HG03432 (cell line): Measurements from ENCODE around the gene LSG1.
"Not testable (repeated sequence)": the region's sequence is repeated elsewhere in the genome, so short reads cannot be mapped to it uniquely, and the experiment has no call there.

Experiments used
- ATAC-seq: cut with Tn5 transposase; IDR thresholded peaks from one replicate; pipeline ENCODE4 v1.9.1; 2021; ENCODE audit warnings: mild to moderate bottlenecking, moderate library complexity; ENCODE audit not compliant: unreplicated experiment

The LSG1 gene

DNA sequence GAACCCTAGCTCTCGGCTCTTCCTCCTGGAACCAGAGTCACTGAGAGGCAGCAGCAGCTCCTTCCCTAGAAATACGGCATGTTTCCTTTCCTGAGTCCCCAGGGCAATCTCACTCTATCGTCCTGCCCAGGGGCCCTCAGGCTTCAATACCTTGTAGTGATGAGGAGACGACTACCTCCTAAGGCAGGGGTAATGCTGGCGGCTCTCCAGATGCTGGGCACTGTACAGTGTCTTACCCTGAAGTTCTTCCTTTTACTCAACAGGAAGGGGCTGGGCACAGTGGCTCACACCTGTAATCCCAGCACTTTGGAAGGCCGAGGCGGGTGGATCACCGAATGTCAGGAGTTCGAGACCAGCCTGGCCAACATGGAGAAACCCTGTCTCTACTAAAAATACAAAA lies 52.2 kb downstream of the LSG1 start:
- ATAC-seq: no peak

DNA sequence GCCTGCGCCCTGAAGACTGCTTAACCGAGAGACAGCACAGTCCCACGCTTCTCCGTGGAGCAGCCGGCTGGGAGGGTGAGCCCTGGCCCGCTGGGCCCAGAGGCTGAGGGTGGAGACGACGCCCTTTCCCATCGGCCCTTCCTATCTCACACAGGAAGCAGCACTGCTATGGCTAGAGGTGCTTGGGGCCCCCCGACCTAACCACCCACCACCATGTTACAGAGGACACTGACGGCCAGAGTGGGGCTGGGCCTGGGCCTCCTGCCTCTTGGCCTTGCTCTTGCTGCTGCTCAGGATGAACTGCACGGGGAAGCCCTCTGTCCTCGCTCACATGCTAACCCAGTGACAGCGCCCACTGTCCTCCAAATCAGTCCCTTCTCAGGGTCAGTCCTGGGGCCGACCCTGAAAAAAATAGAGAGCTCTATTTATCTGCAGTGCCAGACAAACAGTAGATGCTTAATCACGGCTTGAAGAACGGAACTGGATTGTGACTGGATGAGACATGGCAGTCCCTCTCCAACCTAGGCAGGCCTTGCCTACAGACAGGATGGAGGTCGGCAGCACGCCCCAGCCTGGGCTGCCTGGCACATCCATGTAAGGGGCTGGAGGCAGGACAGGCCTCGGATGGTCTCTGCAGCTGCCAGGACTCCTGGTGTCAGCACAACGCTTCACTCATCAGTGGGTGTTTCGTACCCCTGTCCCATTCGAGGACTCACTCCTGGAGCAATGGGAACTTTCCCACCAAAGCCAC lies 53.0 kb downstream of the LSG1 start:
- no peak for ATAC-seq

DNA sequence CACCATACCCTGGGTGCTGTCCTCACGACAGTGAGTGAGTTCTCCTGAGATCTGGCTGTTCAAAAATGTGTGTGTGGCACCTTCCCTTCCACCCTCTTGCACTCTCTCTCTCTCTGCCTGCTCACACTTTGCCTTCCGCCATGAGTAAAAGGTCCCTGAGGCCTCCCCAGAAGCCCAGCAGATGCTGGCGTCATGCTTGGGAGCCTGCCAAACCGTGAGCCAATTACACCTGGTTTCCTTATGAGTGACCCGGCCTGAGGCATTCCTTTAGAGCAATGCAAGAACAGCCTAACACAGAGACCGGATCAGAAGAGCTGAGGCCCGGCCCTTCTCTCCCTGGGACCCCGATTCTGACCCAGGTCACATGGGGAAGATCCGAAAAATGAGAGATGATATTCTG lies 54.2 kb downstream of the LSG1 start:
- no peak for ATAC-seq

DNA sequence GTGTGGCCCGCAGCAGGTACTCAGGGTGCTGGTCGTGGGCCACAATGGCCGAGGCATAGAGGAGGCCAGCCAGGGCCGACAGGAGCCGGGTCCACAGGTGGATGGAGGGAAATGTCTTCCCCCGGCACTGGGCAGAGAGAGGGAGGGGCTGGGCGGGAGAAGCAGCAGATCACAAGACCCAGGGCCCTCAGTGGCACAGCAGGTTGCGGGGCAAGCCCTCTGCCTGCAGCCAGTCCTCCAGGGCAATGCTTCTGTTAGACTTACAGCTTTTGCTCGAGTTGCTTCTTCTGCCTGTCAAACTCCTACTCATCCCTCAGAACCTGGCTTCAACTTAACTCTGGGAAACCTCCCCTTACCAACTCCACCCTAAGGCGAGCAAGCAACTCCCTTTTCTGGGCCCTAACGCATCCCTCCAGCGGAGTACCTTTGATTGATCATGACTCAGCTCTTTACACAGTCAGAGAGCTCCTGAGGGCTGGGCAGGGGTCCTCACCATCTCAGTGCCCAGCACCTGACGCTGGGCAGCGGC lies 54.8 kb downstream of the LSG1 start:
- ATAC-seq: no peak

DNA sequence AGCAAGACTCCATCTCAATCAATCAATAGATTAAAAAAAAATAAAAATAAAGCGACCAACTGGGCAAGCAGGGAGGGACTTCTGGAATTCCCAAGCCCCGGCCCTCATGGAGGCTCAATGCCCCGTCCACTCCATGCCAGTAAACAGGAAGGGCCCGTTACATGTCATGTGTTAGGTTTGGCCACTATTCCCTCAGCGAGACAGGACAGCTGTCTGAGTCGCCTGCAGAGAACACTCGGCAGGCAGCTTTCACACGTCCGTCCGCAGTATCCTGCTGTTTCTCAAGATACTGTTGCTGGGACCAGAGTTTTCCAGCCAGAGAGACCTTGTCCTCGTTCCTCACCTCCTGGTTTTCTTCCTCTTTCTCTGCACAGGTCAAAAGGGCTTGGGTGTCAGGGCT lies 56.8 kb downstream of the LSG1 start:
- no peak for ATAC-seq

DNA sequence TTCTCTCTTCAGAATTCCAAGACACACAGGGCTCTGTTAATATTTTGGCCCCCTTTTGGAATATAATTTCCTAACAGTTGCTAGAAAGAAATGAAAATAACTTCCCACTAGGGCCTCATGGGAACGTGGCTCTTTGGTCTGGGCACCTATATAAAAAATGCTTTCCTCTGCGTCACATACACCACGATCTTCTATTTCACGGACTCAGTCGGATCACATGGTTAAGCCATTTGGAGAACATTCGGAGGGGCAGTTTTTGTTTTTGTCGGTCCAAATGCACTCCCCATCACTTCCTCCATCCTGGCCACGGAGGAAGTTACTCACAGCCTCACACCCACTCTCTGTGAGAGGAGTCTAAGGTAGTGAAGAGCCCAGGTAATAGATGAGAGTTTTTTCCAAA lies 59.8 kb downstream of the LSG1 start:
- no peak for ATAC-seq

DNA sequence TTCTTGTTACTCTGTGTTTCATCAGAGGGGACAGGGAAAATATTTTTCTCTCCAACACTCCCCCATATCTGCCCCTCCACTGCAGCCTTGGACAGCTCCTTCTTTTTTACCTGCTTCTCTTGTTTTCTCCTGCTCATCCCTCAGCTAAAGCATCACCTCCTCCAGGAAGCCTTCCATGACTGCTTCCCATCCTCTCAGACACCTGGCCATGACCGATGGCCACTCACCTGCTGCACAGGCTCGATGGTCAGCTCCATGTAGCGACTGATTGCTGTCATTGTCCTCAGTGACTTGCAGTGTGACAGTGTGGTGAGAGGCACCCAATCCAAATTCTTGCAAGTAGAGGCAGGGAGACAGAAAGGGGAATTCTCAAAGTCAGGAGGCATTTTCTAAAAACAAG lies 61.3 kb downstream of the LSG1 start:
- ATAC-seq: no peak

DNA sequence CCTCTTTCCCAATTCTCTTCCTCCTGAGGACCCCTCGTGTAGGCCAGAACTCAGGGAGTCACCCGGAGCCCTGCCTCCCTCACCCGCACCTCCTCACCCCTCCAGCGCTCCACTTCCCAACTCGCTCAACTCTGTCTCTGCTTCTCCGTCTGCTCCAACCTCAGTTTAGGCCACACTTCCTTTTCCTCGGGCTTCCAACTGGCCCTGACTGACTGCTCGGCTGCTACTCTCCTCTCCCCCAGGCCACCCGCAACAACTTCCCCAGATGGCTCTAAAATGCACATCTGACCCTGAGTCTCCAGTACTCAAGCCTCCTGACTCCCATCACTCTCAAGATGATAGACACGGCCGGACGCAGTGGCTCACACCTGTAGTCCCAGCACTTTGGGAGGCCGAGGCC lies 62.4 kb downstream of the LSG1 start:
- no peak for ATAC-seq

DNA sequence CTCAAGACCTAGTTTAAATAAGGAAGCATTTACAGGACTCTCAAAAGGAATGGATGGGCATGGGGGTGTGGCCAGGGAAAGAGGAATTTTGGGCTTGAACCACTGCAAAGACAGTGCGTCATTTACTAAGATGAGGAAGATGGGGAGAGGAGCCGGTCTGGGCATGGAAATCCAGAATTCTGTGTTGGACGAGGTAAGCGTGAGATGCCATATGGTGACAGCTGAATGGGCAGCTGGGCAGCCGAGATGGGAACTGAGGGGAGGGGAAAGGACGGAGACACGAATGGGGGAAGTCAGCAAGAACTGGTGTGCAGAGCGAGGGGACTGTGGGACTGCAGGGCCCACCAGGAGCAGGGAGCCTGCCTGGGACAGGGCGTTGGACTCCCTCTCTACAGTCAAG lies 63.0 kb downstream of the LSG1 start:
- no peak for ATAC-seq

DNA sequence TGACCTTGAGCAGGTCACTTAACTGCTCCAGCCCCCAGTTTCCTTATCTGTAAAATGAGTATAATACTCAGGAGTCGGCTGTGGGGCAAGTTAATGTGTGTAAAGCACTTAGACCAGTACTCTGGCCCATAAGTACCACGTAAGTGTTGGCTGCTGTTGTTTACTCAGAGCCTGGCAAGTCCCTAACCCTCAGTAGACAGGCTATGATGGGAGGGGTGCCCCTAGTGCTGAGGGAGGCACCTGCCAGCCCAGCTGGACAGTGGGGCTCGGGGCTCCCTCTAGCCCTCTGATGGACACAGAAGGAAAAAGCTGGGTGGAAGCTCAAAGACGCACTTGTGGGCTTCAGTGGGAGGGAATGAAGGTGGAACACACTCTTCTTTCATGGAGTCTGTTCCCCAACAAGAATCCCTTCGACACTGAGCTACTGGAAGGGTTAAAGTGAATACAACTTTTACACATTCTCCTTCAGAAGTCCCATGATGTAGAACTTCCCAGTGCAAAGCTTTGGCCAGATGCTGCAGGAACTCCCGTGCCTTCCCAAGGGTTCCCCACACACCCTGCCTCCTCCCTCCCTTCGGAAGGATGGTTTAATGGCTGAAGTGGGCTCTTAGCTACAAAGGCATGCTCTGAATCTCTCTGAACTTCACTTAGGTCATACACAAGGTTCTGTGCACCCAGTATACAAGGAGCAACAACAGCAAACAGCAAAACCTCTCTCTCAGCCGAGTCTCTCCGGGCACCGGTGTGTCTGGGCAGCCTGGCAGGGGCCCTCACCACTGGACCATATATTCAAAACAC lies 64.2 kb downstream of the LSG1 start:
- ATAC-seq: no peak

DNA sequence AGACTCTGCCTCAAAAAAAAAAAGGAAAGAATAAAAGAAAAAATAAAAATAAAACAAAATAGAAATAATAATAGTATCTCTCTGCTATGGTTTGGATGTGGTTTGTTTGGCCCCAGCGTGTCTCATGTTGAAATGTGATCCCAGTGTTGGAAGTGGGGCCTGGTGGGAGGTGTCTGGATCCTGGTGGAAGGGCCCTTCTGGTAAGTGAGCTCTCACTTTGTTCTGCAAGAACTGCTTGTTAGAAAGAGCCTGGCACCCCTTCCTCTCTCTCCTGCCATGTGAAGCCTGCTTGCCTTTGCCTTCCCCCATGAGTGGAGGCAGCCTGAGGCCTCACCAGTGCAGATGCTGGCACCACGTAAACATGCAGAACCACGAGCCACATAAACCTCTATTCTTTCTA lies 65.0 kb downstream of the LSG1 start:
- no peak for ATAC-seq

DNA sequence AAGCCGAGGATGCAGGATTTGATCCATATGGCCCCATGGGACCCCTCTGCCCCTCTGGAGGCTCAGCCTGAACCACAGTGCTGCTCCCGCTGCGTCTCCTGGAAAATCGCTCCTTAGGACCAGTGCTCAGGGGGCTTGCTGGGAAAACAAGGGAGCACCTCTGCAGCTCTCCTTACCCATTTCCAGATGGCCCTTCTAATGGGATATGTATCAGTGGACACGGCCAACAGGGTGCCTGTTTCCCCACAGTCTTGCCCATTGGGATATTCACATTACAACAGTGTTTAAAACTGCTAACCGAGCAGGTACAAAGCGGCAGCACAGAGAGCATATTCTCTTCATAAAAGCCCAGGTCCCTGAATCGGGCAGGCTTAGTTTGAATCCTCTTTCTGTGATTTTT lies 65.8 kb downstream of the LSG1 start:
- ATAC-seq: no peak

DNA sequence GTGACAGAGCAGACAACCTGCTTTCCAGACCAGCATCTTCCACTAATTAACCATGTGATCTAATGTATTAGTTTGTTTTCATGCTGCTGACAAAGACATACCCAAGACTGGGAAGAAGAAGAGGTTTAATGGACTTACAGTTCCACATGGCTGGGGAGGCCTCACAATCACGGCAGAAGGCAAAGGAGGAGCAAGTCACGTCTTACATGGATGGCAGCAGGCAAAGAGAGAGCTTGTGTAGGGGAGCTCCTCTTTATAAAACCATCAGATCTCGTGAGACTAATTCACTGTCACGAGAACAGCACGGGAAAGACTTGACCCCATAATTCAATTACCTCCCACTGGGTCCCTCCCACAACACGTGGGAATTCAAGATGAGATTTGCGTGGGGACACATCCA lies 66.7 kb downstream of the LSG1 start:
- ATAC-seq: not testable (repeated sequence)

DNA sequence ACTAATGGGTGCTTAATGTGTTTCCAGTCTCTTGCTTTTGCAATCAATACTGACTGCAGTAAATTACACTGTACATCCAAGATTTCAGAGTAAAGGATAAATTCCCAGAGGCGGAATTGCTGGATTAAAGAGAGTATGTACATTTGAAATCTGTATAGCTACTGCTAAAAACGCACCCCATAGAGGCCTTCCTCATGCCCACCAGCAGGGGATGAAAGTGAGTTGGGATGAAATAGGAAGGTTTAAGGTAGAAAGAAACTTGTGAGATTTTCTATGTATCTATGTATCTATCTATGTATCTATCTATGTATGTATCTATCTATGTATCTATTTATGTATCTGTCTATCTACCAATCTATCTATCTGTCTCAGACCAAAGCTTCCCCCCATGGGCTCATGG lies 67.2 kb downstream of the LSG1 start:
- no peak for ATAC-seq

DNA sequence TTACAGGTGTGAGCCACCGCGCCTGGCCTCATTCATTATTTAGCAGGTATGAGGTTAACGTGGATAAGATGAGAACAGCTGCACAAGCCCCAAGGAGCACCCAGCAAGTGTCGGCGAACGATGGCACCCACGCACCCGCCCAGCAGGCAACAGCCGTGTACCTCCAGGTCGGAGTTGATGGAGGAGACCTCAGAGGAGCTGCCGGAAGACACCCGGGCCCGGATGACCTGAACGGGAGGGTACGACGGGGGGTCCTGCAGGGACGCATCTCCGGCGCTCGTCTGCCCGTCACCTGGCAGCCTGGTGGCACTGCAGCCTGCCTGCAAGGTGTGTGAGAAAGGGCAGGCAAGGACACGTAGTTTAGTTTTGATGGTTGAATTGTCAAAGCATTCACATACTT lies 67.9 kb downstream of the LSG1 start:
- ATAC-seq: no peak

DNA sequence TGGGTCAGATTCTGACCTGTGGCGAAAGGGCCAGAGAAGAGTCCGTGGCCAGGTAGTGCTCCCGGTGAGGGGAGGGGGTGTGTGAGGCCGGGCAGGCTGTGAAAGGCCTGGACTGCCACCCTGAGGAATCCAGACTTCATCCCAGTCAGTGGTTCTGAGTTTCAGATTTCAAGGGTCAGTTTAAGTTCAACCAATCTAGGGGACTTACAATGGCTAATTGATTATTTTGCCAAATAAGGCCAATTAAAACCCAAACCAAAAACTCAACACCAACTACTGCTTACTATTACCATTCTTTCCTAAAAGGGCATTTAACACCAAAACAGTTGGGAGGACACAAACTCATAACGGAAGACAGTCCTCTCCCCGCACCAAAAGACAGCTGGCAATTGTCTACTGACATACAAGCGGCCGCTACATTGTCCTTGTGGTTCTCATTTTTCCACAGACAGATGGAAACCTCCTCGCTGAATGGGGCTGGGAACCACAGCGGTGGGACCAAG lies 69.3 kb downstream of the LSG1 start:
- no peak for ATAC-seq

DNA sequence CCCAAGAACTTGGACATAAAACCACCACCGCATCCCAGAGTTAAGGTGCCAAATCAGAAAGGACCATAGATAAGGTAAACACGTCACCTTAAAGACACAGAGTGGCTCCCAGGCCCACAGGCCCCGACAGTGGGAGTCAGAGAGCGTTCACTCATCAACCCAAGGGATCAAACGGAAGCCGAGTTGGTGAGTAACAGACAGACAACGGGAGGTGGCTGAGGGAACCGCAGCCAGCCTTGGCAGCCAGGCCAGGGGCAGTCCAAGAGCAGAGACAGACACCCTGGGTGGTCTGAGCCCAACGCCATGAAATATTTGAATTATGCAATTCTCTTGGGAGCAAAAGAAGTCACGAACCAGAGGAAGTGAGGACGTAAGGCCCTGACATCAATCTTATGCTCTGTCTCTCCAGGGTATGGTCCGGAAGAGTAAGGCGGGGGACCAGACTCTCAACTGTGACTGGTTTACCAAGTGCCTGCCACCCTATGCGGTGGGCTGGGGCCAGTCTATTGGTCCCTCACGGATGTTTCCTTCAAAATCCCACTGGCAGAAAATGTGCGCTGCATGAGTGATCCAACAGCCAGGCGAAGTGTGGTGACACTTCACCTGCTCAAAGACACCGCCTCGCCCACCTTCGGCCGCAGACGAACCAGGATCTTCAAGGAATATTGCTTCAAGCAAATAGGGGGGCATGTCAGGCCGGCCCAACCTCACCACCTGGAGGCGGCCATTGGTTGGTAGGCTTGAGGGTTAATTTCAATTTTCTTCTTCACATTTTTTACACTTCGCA lies 73.0 kb downstream of the LSG1 start:
- ATAC-seq: no peak

DNA sequence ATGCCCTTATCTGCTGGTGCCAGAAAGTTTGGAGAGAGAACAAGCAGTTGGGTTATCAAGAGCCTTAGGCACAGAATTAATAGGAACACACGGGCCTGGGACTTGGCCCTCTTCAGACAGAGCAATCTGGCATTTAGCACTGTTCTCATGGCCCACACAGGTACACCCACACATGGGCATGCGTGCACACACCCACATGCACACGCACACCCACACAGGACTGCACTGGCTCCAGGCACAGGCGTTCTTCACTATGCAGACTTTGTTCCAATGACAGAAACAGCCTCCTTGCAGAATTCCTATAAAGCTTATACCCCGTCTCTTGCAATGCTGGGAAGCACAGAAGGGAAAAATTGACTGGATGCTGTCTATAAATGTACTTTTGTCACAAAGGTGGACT lies 75.1 kb downstream of the LSG1 start:
- no peak for ATAC-seq

DNA sequence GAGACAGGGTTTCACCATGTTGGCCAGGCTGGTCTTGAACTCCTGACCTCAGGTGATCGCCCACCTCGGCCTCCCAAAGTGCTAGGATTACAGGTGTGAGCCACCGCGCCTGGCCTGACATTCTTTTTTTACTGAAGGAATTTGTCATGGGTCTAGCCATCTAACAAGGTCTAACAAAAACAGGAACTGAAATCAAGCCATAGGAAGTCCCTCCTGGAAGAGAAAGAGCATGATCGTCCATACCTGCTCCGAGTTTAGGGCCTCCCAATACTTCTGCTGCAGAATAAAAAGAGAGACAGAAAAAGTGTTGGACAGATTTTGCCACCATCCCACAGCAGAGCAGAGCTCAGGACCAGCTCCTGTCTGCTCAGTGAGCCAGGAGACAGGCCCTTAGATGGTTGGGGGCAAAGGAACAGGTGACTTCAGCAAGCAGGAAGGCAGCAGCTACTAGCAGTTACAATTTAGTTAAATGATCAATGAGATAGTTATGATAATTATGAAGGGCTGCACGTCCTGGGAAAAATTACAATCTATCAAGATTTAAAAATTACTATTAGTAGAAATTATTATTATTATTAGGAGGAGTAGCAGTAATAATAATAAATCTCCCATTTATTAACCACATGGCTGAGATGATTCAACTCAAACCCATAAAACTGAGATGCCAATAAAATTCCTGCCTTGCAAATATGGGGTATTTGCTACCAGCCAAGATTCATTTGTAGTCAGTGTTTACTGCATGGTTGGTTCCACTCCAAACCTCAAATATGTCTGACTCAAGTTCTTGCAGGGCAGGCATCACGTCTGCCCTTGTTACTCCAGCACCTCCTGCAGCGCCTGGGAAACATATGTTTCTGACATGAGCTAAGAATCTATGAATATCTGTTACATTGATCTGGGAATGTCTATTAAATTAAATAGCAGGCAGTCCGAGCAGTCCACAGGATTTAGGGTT lies 78.9 kb downstream of the LSG1 start:
- ATAC-seq: no peak
